ENCODE data around the gene LRMDA.

DNA sequence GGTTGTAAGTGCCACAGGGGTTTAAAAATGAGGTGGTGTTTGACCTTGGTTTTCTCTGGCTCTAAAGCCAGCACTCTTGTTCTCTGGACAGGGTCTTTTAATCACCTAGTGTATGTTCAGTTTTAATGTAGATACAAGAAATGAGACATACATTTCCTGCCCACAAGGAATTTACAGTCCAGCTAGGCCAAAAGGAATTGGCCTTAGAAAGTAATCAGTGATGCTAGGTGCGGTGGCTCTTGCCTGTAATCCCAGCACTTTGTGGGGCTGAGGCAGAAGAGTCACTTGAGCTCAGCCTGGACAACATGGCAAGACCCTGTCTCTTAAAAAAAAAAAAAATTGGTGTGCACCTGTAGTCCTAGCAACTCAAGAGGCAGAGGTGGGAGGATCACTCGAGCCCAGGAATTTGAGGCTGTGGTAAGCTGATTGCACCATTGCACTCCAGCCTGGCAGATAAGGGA, 100.2 kb downstream of the LRMDA start:
- no peak for TF ChIP-seq POLR2A (IDR thresholded peaks at IDR 0.05)
- TF ChIP-seq, protein P1, sequence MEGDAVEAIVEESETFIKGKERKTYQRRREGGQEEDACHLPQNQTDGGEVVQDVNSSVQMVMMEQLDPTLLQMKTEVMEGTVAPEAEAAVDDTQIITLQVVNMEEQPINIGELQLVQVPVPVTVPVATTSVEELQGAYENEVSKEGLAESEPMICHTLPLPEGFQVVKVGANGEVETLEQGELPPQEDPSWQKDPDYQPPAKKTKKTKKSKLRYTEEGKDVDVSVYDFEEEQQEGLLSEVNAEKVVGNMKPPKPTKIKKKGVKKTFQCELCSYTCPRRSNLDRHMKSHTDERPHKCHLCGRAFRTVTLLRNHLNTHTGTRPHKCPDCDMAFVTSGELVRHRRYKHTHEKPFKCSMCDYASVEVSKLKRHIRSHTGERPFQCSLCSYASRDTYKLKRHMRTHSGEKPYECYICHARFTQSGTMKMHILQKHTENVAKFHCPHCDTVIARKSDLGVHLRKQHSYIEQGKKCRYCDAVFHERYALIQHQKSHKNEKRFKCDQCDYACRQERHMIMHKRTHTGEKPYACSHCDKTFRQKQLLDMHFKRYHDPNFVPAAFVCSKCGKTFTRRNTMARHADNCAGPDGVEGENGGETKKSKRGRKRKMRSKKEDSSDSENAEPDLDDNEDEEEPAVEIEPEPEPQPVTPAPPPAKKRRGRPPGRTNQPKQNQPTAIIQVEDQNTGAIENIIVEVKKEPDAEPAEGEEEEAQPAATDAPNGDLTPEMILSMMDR (IDR thresholded peaks at IDR 0.05) = no peak
